Natural killer cell treated with Interleukin-12 subunit alpha and Interleukin-12 subunit beta and Interleukin-15 and Interleukin-18, amount 100 ng/mL, for 72 hours (primary cell): Measurements from ENCODE around the gene C5. TPM values are rescaled to one million over a fixed set of nuclear protein-coding genes. Genes with fewer than 3 reads are reported as not detected.
"Not testable (repeated sequence)": the region's sequence is repeated elsewhere in the genome, so short reads cannot be mapped to it uniquely, and the experiment has no call there.

ENCODE experiments used
- ATAC-seq, 2 donors: fragments of 150-1000 bp; cut with Tn5 transposase in 1 of 2; sonication (Bioruptor Pico), chemical (Tn5 transposase) in 1 of 2; 2 replicates each; pipeline ENCODE4 v1.10.0; 2021
- DNase-seq: peaks from one replicate; pipeline ENCODE4 v3.0.0; 2022; ENCODE audit warnings: low spot score
- H3K27ac Mint-ChIP-seq, 2 donors: 1 replicate in 1 of 2; 2 replicates in 1 of 2; pipeline ENCODE4 v1.8.0; 2022; ENCODE audit warnings: mixed read lengths in 2 of 2, mild to moderate bottlenecking in 1 of 2, moderate library complexity in 1 of 2
- H3K27me3 Mint-ChIP-seq, 2 donors: 1 replicate in 1 of 2; 2 replicates in 1 of 2; pipeline ENCODE4 v1.8.0; 2022; ENCODE audit warnings: mixed read lengths in 2 of 2
- H3K36me3 Mint-ChIP-seq: one replicate; pipeline ENCODE4 v1.8.0; 2022; ENCODE audit warnings: mixed read lengths
- H3K4me1 Mint-ChIP-seq, 2 donors: 1 replicate in 1 of 2; 2 replicates in 1 of 2; pipeline ENCODE4 v1.8.0; 2022; ENCODE audit warnings: low read depth in 2 of 2, mixed read lengths in 2 of 2, mild to moderate bottlenecking in 1 of 2
- H3K4me3 Mint-ChIP-seq: one replicate; pipeline ENCODE4 v1.8.0; 2022; ENCODE audit warnings: mixed read lengths
- H3K9me3 Mint-ChIP-seq: 2 replicates; pipeline ENCODE4 v1.8.0; 2022; ENCODE audit warnings: mixed read lengths
- total RNA-seq, 2 donors: library from RNA; stranded (reverse); gene quantifications; one replicate each; pipeline ENCODE4 v1.2.3, GENCODE V29; 2022

The C5 gene
- total RNA-seq, 2 donors from 2014 or later: 0.88 to 1.0 TPM

DNA sequence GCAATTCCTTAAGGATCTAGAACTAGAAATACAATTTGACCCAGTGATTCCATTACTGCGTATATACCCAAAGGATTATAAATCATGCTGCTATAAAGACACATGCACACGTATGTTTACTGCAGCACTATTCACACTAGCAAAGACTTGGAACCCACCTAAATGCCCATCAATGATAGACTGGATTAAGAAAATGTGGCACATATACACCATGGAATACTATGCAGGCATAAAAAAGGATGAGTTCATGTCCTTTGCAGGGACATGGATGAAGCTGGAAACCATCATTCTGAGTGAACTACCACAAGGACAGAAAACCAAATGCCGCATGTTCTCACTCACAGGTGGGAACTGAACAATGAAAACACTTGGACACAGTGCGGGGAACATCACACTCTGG is 21.8 kb downstream of the C5 start:
- H3K9me3 Mint-ChIP-seq, H3K4me1 Mint-ChIP-seq, H3K27ac Mint-ChIP-seq, H3K4me3 Mint-ChIP-seq, H3K27me3 Mint-ChIP-seq, H3K36me3 Mint-ChIP-seq, DNase-seq, ATAC-seq: not testable (repeated sequence)

DNA sequence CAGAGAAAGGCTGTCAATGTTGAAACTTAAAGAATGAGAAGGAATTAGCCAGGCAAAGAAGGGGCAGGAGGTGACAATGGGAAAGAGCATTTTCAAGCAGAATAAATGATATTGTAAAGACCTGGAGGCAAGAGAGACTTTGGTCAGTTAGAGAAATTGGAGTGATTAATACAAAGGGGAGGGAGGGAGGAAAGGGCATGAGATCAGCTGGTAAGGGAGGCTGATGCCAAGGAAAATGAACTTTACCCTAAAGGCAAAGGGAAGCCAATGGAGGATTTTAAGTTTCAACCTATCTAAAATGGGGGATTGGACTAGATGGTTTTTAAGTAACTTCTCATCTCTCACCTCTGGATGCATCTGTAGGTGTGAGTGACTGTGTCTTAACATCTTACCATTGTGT is 23.3 kb downstream of the C5 start:
- H3K9me3 Mint-ChIP-seq: no peaks in the 10 kb centered on the region
- H3K27ac Mint-ChIP-seq: no peak overlapping the region
- H3K36me3 Mint-ChIP-seq: no peaks in the 10 kb centered on the region
- H3K27me3 Mint-ChIP-seq: no peaks in the 10 kb centered on the region
- H3K4me3 Mint-ChIP-seq: no peak overlapping the region
- ATAC-seq: no peak
- H3K4me1 Mint-ChIP-seq: no peaks in the 10 kb centered on the region
- no peak for DNase-seq

GRCh38 chr9:121026260-121026691 is 23.8 kb downstream of the C5 start:
- no peak overlapping the region for H3K4me3 Mint-ChIP-seq

GRCh38 chr9:121024237-121024636 is 25.8 kb downstream of the C5 start:
- Mint-ChIP-seq H3K36me3 (no peaks in the 10 kb centered on the region), H3K27ac (no peak overlapping the region), H3K4me3 (no peak overlapping the region), H3K27me3 (no peaks in the 10 kb centered on the region), H3K4me1 (no peaks in the 10 kb centered on the region), H3K9me3 (no peaks in the 10 kb centered on the region)
- DNase-seq (no peak), ATAC-seq (no peak)

More at GRCh38 chr9:121026260-121026691, 23.8 kb downstream of the C5 start:
- Mint-ChIP-seq H3K36me3 (no peaks in the 10 kb centered on the region), H3K27ac (no peak overlapping the region), H3K9me3 (no peaks in the 10 kb centered on the region), H3K4me1 (no peaks in the 10 kb centered on the region), H3K27me3 (no peaks in the 10 kb centered on the region)
- DNase-seq (no peak), ATAC-seq (no peak)

DNA sequence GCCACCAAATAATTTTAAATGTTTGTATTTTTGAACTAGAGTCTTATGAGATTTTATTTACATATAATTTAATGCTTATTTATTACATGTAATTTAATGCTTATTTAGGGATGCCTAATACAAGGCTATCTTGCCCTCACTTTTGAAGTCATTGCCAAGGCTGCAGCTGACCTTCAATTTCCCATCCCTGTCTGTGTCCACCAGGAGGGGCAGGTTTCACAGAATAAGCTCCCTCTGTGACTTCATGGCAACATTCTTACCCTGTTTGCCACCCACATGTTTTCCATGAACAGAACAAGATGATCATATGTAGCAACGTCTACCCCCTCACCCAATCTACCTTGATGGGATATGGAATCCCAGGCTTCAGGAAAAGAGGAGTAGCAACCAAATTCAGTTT is 27.0 kb downstream of the C5 start:
- no peaks in the 10 kb centered on the region for H3K27me3 Mint-ChIP-seq
- H3K9me3 Mint-ChIP-seq: no peaks in the 10 kb centered on the region
- H3K27ac Mint-ChIP-seq: no peak overlapping the region
- no peak for ATAC-seq
- no peak for DNase-seq
- H3K4me3 Mint-ChIP-seq: no peak overlapping the region
- H3K36me3 Mint-ChIP-seq: no peaks in the 10 kb centered on the region
- no peaks in the 10 kb centered on the region for H3K4me1 Mint-ChIP-seq

- H3K4me3 Mint-ChIP-seq: no peak overlapping the region
- DNase-seq (no peak), ATAC-seq (no peak)
- no peaks in the 10 kb centered on the region for H3K9me3 Mint-ChIP-seq
- H3K27me3 Mint-ChIP-seq: no peaks in the 10 kb centered on the region
- H3K4me1 Mint-ChIP-seq: no peaks in the 10 kb centered on the region
- H3K27ac Mint-ChIP-seq: no peak overlapping the region
- no peaks in the 10 kb centered on the region for H3K36me3 Mint-ChIP-seq
Measured at GRCh38 chr9:121021301-121021700, 28.8 kb downstream of the C5 start.

DNA sequence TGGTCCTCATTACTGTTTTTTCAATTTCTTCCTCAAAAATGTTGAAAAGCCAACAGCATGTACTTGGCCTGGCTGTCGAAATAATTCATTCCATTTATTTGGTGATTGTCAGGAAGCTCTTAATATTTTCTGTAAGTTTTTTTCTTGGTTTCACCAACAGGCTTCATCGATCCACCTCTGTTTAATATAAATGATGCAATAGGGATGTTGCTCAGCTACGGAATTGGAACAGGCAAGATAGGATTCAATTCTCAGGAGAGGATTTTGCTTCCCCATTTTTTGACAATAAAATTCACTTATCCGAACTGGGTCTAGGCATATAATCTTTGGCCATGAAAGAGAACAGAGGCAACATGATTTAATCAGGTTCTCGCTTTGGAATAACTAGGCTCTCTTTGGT is 30.8 kb downstream of the C5 start:
- no peak overlapping the region for H3K4me3 Mint-ChIP-seq
- ATAC-seq (no peak), DNase-seq (no peak)
- H3K9me3 Mint-ChIP-seq: no peaks in the 10 kb centered on the region
- no peaks in the 10 kb centered on the region for H3K27me3 Mint-ChIP-seq
- no peaks in the 10 kb centered on the region for H3K4me1 Mint-ChIP-seq
- no peak overlapping the region for H3K27ac Mint-ChIP-seq
- no peaks in the 10 kb centered on the region for H3K36me3 Mint-ChIP-seq

- H3K27me3 Mint-ChIP-seq: no peaks in the 10 kb centered on the region
Measured at GRCh38 chr9:121013911-121014310, 36.2 kb downstream of the C5 start.

DNA sequence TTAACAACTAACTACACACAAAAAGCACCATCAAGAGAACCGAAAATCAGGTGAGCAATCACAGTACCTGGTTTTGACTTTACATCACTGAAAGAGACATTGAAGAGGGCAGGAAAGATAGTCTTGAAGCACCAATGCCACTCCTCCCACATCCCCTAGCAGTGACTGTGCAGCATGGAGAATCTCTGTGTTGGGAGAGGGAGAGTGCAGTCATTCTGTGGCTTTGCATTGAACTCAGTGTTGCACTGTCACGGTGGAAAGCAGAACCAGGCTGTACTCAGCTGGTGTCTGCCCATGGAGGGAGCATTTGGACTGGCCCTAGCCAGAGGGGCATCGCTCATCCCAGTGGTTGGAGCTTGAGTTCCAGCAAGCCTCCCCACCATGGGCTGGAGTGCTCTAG is 40.4 kb downstream of the C5 start:
- H3K9me3 Mint-ChIP-seq: no peaks in the 10 kb centered on the region
- H3K4me1 Mint-ChIP-seq: no peaks in the 10 kb centered on the region
- ATAC-seq: no peak
- no peak for DNase-seq
- no peaks in the 10 kb centered on the region for H3K36me3 Mint-ChIP-seq
- no peak overlapping the region for H3K27ac Mint-ChIP-seq
- no peaks in the 10 kb centered on the region for H3K27me3 Mint-ChIP-seq
- H3K4me3 Mint-ChIP-seq: no peak overlapping the region

More at GRCh38 chr9:121013911-121014310, 36.2 kb downstream of the C5 start:
- no peak overlapping the region for H3K4me3 Mint-ChIP-seq
- no peak overlapping the region for H3K27ac Mint-ChIP-seq
- H3K4me1 Mint-ChIP-seq: no peaks in the 10 kb centered on the region
- no peaks in the 10 kb centered on the region for H3K9me3 Mint-ChIP-seq
- DNase-seq (no peak), ATAC-seq (no peak)
- no peaks in the 10 kb centered on the region for H3K36me3 Mint-ChIP-seq

- Mint-ChIP-seq H3K27ac (no peak overlapping the region), H3K4me1 (no peaks in the 10 kb centered on the region), H3K9me3 (no peaks in the 10 kb centered on the region), H3K4me3 (no peak overlapping the region), H3K36me3 (no peaks in the 10 kb centered on the region), H3K27me3 (no peaks in the 10 kb centered on the region)
- no peak for ATAC-seq
- no peak for DNase-seq
Measured at GRCh38 chr9:120999317-120999716, 50.8 kb downstream of the C5 start.

GRCh38 chr9:120998111-120998510 is 52.0 kb downstream of the C5 start:
- H3K27ac Mint-ChIP-seq: no peak overlapping the region
- H3K4me3 Mint-ChIP-seq: no peak overlapping the region
- H3K36me3 Mint-ChIP-seq: no peaks in the 10 kb centered on the region
- H3K27me3 Mint-ChIP-seq: no peaks in the 10 kb centered on the region
- ATAC-seq (no peak), DNase-seq (no peak)
- no peaks in the 10 kb centered on the region for H3K9me3 Mint-ChIP-seq
- no peaks in the 10 kb centered on the region for H3K4me1 Mint-ChIP-seq

DNA sequence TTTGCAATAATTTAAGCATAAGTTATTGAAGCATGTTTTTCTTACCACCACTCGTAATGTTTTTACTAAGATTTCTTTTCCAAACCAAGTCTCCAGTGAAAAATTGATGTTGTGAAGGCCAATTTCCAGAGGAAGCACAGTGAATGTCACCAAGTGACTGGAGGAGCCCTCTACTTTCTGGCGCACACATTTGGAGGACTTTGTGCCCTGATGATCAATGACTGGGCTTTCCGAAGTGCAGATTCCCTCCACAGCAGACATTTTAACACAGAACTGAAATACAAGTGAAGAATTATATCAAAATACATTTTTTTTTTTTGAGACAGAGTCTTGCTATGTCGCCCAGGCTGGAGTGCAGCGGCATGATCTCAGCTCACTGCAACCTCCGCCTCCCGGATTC is 52.6 kb downstream of the C5 start:
- no peak overlapping the region for H3K27ac Mint-ChIP-seq
- H3K4me1 Mint-ChIP-seq: no peaks in the 10 kb centered on the region
- no peaks in the 10 kb centered on the region for H3K27me3 Mint-ChIP-seq
- H3K36me3 Mint-ChIP-seq: no peaks in the 10 kb centered on the region
- no peaks in the 10 kb centered on the region for H3K9me3 Mint-ChIP-seq
- DNase-seq (no peak), ATAC-seq (no peak)
- no peak overlapping the region for H3K4me3 Mint-ChIP-seq

DNA sequence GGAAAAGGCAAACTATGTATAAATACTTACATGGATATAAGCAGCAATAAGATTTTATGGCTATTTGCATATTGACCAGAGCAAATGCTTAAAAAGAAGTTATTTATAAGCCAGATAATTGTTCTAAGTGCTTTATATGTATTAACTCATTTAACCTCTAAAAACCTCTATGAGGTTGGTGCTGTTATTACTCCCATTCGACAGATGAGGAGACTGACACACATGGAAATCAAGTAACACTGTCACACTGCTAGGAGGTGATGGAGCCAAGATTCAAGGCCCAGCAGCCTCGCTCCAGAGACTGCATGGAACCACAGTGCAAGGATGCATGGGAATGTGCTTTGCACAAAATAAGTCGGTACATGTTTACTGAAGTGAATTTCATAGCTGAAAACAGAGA is 53.7 kb downstream of the C5 start:
- Mint-ChIP-seq H3K4me1 (no peaks in the 10 kb centered on the region), H3K9me3 (no peaks in the 10 kb centered on the region), H3K27me3 (no peaks in the 10 kb centered on the region), H3K4me3 (no peak overlapping the region), H3K27ac (no peak overlapping the region), H3K36me3 (no peaks in the 10 kb centered on the region)
- DNase-seq: no peak
- no peak for ATAC-seq

GRCh38 chr9:120989065-120989464 is 61.0 kb downstream of the C5 start:
- Mint-ChIP-seq H3K27me3 (no peaks in the 10 kb centered on the region), H3K9me3 (no peaks in the 10 kb centered on the region), H3K4me3 (no peak overlapping the region), H3K4me1 (no peaks in the 10 kb centered on the region), H3K36me3 (no peaks in the 10 kb centered on the region), H3K27ac (no peak overlapping the region)
- DNase-seq (no peak), ATAC-seq (no peak)

GRCh38 chr9:120985819-120986222 is 64.3 kb downstream of the C5 start:
- Mint-ChIP-seq H3K27ac (no peak overlapping the region), H3K4me1 (peaks cover 3 to 5% of the 10 kb centered on the region in 2 donors), H3K9me3 (no peaks in the 10 kb centered on the region), H3K4me3 (no peak overlapping the region), H3K36me3 (no peaks in the 10 kb centered on the region), H3K27me3 (no peaks in the 10 kb centered on the region)
- ATAC-seq: no peak
- DNase-seq: no peak
